Stimulated activated CD8-positive, alpha-beta memory T cell treated with anti-CD3 and anti-CD28 coated beads, Interleukin-2, amount 100 ng/mL, for 48 hours (primary cell): ENCODE results near the gene ST3GAL3.

Experiments
- DNase-seq, 2 donors: peaks; one replicate each; pipeline ENCODE4 v3.0.0-alpha.2; 2020; ENCODE audit warnings: low read depth in 2 of 2

ST3GAL3 gene, protein sequence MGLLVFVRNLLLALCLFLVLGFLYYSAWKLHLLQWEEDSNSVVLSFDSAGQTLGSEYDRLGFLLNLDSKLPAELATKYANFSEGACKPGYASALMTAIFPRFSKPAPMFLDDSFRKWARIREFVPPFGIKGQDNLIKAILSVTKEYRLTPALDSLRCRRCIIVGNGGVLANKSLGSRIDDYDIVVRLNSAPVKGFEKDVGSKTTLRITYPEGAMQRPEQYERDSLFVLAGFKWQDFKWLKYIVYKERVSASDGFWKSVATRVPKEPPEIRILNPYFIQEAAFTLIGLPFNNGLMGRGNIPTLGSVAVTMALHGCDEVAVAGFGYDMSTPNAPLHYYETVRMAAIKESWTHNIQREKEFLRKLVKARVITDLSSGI

DNA sequence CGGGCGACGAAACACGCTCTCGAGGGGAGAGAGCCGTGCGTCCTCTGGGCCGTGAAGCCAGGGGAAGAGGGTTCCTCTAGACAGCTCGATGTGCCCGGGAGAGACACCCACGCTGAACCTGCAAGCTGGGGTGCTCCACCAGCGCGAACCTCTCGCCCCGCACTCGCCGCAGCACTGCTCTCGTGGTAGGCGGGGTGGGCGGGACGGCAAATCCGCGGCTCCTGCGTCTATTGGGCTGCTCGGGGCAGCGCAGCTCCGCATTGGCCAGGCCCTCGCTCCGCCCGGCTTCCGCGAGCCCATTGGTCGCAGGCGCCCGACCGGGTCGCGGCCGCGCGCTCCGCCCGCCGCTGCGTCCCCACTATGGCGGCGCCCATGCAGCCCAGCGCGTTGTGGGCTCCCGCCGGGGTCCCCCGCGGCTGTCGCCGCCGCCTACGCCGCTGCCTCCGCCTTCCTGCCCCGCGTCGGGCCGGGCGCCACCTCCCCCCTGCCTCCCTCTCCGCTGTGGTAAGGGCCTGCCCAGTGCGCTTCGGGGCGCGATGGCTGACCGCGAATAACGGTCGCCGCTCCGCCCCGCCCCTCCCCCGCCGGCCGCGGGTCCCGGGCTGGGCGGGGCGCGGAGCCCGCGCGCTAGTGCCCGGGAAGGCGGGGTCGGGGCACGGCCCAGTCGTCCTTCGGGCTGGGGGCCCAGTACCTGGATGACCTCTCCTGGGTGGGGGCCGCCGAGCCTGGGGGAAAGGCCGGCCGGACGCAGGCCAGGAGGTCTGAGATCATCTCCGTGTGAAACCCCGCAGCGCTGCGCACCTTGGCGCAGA is at the start of gene ST3GAL3:
ST3GAL3 (plus strand) TSS at position 347 of the 812 bp plus-strand sequence. CDS start 28,727 bp downstream, outside the sequence.
- DNase-seq = peak; percentile 88 to 91

DNA sequence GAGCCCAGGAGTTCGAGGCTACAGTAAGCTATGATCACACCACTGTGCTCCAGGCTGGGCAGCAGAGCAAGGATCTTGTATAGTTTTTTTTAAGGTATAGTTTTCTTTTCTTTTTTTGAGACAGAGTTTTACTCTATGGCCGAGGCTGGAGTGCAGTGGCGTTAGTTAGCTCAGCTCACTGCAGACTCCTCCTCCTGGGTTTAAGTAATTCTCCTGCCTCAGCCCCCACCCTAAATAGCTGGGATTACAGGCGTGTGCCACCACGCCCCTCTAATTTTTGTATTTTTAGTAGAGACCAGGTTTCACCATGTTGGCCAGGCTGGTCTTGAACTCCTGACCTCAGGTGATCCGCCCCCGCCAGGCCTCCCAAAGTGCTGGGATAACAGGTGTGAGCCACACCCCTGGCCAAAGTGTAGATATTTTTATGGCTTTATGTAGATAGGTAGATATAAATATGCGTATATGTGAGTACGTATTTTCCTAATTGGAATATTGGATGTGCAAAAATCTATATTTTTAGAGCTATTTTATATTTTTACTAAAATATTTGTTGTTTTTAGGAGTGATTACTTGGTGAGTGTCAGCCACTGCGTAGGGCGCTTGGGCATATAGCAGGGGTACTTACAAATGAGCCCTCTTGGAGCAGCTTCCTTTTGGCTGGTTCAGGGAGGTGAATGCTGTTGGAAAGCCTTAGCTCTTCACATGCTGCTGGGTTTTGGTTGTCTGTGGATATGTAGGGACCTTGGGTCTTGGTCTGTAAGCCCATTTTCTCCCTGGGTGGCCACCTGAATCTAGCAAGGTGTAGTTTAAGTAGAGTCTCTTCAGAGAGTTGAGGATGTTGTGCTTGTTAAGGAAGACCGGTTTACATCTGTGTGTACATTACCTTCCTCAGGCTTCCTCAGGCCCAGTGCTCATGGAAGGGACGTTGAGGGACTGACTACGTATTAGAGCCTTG is 47.8 kb upstream of the ST3GAL3 start:
- DNase-seq = no peak

DNA sequence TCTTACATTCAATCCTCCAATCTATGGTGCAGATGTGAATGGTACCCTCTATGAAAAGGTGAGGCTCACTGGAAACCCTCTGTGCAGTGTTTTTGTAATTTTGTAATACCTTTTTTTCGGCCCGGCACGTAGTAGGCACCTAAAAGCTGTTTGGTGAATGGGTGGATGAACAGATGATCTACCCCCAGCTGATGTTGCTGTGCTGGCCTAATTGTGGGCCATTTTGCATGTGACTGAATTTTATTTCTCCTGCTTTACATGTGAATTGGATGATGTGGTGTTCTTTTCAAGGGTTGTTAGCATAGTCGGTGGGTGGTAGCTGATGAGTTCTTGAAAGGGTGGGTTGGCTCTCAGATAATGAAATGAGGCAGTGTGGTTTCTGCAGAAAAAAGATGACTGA is 47.0 kb upstream of the ST3GAL3 start:
- no peak for DNase-seq

DNA sequence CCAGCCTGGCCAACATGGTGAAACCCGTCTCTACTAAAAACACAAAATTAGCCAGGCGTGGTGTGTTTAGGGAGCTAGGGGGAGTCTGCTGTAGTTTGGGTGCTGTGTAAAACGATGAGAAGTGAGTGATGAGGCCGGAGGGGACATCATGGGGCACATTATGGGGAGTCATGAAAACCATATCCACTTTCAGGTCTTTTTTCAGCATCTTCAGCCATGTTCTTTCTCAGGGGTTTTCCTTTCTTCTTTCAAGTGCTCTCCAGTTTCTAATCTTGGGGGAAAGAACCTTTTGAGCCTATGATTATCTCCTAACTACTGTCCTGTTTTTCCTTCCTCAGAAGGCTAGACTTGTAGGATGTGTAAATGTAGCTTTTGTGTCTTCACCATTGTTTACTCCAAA is 43.0 kb upstream of the ST3GAL3 start:
- DNase-seq = no peak

DNA sequence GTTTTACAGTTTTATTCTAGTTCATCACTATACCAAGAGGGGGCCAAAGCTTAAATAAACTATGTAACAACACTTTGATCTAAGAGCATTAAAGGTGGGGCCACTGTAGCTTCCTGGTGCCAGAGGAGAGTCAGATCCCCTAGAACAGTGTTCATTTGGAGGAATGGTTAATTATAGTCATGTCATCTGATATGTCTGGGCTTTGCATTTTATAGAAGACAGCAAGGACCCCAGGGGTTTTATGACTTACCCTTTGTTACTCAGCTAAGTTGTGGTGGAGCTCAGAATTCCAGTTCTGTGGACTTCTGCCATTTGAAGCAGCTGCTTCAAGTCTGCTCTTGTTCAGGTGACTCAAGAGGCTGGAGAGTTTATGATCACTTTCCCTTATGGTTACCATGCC is 40.7 kb upstream of the ST3GAL3 start:
- DNase-seq = no peak

DNA sequence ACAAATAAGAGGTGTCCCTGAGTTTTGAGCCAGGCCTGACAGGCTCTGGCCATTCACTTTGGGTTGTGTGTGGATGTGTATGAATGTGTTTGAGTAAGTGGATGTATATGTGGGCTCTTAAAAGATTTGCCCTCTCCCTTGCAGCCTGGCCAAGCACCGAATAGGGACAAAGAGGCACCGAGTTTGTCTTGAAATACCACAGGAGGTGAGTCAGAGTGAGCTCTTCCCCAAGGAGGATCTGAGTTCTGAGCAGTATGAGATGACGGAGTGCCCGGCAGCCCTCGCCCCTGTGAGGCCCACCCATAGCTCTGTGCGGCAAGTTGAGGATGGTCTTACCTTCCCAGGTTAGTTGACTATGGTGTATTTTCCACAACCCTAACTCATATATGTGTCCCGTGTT is 38.4 kb upstream of the ST3GAL3 start:
- DNase-seq = no peak

DNA sequence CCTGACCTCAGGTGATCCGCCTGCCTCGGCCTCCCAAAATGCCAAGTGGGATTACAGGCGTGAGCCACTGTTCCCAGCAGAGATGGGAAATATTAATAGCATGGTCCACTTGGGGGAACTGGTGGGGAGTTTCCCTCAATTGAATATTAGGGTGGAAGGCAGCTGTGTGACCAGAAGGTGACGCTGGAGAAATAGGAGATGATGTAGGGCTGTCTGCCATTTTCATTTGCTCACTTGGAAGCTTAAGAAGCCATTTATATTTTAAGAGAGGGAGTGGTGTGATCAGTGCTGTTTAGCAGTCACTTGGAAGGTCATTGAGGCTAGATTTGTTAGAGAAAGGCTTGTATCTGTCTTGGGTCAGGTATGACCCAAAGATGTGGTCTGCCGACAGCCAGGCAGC is 37.5 kb upstream of the ST3GAL3 start:
- no peak for DNase-seq

DNA sequence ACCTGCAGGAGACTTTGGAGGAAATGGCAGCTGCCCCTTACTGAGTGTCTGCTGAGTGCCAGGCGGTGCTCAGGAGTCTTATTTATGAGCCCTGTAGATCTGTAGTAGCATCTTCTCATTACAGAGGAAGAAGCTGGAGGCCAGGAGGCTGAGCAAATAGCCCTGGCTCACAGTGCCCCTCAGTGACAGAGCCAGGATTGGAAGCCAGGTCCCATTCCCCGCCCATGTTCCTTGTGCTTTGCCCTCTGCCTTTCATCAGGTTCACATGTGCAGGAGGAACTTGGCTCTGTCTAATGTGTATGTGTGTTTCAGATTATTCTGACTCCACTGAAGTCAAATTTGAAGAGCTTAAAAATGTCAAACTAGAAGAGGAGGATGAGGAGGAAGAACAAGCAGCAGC is 36.1 kb upstream of the ST3GAL3 start:
- no peak for DNase-seq

DNA sequence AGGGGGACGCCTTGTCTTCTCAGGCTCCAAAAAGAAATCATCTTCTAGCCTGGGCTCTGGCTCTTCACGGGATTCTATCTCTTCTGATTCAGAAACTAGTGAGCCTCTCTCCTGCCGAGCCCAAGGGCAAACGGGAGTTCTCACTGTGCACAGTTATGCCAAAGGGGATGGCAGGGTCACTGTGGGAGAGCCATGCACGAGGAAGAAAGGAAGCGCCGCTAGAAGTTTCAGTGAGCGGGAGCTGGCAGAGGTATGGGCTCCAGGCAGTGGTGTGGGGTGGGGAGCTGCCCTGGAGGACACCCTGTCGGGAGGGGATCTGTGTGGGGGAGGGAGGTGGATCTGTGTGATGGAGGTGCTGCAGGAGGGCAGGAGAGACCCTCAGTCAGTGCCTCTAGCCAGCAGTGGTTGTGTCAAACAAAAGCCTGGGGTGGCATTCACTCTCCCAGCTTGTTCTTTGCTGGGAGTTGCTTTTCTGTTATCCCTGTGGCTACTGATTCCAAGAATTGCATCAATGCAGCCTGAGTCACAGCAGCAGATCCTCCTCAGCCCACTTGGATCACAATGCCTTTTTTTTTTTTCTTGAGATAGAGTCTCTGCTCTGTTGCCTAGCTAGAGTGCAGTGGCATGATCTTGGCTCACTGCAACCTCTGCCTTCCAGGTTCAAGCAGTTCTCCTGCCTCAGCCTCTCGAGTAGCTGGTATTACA is 35.6 kb upstream of the ST3GAL3 start:
- no peak for DNase-seq

DNA sequence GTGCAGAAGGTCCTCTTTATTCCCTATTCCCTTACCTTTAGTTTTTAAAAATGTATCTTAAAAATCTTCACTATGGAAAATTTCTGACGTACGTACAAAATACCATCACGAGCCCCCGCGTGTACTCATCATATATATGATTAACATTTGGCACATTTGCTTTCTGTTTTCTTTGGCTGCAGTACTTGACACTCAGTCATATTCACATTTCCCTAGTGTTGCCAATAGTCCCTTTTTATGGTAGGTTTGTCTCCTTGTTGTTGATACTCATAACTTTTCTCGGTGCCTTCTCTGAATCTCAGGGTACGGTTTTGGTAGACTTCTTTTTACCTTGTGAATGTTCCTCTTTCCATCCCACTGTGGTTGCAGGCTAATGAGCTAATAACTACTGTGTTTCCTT is 34.1 kb upstream of the ST3GAL3 start:
- no peak for DNase-seq

DNA sequence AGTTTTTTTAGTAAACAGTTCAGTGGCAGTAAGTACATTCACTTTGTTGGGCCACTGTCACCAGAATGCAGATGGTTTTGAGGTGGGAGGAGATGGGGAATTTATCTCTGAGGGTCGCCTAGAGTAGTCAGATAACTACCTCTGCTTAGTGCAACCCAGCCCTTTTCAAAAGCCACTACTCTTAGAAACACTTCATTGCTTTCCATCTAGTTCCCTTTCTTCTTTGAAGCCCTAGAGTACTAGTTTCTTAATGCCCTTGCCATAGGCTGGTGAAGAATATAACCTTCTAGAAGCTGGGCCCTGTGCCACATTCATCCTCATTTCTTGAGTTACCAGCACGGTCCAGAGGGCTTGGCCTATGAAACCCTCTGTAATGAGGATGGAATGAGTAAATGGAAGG is 28.4 kb upstream of the ST3GAL3 start:
- no peak for DNase-seq

DNA sequence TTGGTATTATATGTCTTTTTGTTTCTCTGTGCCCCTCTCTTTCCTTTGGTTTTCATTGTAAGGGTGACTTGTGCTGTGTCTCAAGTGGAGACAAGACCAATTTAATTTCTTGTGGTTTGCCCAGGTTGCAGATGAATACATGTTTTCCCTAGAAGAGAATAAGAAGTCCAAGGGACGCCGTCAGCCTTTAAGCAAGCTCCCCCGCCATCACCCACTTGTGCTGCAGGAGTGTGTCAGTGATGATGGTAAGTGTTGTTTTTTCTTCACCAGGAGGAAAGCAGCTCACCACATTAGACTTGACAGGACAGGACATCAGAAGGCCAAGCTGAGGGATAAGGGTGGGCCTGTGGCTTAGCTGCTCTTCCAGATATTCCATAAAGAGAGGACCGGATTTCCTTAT is 23.8 kb upstream of the ST3GAL3 start:
- no peak for DNase-seq

DNA sequence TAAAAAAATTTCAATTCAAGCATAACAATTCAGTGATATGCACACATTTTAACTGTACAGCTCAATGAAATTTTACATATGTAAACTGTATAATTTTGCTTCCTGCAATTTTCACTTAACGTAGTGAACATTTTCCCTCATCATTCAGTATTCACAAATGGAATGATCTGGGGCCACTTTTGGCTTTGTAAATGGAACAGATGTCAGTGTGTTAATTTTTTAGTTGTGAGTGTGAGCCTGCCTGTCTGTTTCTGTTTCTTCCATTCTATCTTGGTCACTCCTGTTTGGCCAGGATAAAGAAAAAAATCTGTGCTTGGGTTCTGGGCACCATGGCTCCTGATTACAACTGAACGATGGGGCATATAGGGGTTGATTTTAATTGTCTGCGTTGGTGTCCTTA is 20.5 kb upstream of the ST3GAL3 start:
- DNase-seq = no peak

DNA sequence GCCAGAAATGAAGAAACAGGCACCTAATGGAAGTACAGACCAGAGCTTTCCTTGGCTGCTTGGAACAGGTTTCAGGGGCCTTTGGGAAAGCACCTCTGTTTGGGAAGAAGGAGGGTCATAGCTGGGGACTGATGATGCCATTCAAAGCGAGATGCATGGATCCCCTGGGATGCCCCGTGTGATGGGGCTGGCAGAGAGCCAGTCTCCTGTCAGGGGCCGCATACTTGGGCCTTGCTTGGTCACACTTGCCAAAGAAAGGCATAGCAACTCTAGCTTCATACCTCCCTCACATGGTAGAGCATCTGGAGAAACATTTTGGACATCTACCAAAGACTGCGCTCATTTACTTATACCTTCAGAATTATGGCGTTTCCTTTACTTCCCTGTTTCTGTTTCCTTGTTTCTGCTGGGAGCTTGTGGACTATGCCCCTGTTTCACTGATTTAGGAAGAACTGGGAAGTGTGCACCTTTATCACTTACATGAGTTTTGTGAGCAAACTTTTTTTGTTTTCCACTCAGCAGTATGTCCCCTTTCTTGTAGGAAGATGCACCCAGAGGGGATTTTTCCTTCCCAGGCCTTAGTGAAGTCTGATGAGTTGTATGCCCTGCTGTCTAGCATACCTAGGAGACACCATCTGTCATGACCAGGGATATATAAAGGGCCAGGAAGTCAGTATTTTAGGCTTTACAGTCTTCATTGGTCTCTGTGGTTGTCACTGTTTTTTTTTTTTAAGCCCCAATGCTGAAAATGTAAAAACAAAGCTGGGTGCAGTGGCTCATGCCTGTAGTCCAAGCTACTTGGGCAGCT is 19.8 kb upstream of the ST3GAL3 start:
- DNase-seq = no peak

DNA sequence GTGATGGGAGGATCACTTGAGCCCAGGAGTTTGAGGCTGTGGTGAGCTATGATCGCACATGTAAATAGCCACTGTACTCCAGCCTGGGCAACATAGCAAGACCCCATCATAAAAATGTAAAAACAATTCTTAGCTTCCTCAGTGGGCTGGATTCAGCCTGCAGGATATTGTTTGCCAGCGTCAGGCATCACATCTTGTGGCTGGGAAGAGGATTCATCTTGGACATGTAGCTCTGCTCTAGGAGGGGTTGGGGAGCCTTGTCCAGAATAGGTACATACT is 19.3 kb upstream of the ST3GAL3 start:
- no peak for DNase-seq

DNA sequence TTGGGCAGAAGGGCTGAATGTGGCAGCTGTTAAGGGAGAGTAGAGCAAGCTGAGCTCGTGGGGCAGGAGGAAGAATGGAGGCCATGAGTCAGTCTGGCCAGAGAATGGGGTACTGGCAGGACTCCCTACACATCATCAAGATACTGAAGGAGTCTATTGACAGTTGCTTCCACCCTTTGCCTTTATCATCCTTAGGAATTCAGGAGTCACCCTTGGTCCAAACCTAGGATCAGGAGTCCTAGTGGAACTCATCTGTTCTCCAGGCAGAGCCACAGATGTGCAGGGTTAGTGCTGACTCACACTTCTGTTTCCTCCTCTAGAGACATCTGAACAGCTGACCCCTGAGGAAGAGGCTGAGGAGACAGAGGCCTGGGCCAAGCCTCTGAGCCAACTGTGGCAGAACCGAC is 18.7 kb upstream of the ST3GAL3 start:
- DNase-seq = no peak

DNA sequence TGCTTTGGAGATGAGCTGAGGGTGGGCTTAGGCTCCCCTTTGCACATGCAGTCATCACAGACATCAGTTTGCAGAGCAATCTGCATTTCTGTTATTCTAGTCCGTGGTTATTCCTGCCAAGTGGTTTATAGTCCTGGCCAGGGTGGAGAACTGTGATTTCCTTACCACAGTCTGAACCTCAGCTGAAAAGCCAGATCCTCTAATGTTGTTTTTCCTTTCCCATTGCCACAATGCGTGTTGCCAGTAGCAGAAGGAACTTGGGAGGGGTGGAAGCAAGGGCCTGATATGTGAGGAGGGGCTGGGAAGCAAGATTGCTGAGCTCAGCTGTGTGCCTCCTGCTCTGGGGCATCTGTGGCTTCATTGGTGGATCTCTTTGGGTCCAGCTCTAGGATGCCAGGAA is 18.0 kb upstream of the ST3GAL3 start:
- DNase-seq = no peak

DNA sequence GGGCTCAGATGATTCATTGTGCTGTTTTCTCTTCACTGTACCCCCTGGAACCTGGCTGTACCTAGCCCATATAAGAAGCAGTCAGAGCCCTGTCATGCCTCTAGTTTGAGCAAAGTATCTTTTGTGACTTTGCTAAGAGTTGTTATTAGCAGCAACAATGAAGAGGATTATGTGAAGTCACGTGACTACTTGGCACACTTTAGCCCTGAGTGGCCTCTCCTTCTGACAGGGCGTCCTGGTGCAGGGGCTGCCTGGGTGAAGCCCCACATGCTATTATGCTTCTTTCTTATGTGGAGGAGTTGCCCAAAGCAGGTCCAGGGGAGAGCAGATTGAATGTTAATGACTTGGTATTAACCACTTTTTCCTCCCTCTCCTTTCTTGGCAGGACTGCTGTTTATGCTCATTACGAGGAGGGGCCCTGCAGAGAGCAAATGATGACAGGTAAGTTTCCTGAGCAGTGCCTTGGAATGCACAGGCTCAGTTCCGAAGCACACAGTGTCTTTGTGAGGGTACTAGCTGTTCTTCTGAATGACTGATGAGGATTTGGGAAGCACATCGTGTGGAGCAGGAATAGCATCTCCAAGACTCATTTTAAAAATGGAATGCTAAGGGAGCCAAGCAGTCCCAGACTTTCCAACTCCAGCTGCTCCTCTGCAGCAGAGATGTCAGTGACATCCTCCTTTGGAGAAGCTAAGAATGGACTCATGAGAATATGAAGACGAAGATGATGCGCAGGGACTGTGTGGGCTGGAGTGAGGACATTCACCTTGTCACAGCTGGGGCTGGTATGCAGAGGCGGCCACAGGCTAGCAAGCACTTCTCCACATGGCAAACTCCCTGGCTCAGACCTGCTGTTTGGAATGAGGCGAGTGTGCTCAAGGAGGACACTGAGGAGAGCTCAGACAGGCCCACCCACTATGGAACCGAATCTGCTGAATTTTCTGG is 15.2 kb upstream of the ST3GAL3 start:
- DNase-seq = no peak

DNA sequence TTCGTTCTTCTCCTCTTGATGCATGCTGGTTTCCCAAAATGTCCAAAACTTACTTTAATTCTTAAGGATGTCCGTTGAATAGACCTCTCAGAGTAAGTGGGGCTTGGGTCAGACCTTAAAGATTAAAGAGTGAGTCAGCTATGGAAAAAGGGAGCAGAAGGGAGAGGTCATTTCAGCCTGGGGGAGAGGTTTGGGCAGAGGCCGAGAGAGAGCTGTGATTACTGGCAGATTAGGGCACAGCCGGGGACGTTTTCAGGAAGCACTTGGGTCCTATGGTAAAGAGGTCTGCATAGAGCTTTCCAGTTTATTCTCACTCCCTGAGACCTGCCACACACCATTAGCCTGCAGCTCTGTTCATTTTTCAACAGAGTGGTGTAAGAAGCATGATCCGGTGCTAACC is 14.0 kb upstream of the ST3GAL3 start:
- DNase-seq = no peak

DNA sequence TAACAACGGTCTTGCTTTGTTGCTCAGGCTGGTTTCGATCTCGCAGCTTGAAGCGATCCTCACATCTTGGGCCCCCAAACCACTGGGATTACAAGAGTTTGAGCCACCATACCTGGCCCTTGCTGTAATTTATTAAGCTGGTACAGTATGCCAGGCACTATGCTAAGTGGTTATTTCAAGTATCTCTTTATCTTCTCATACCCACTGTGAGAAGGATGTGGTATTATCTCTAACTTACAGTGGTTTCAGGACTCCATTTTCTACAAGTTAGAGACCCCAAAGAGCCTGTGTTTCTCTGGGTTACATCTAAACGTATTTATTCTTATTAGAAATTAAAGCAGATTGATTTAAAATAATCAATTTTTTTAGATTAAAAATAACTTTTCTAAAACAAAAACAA is 8.1 kb upstream of the ST3GAL3 start:
- DNase-seq = no peak
